ENCODE results near the gene ADAMTS4.

ADAMTS4 gene

DNA sequence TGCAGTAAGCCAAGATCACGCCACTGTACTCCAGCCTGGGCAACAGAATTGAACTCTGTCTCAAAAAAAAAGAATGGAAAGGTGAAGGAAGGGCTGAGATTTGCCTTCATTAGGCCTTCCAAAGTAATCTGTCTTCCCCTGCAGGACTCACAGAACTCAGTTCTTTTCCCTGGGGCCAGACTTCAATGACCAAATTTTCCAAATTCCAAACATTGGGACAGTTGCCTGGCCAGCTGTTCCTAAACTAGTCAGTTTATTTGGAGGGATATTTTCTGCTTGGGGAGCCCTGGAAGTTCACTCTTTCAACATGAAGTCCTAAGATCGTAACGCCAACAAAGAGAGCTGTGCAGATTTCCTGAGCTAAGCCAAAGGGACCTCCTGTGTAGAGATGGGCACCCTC is 61.0 kb downstream of the ADAMTS4 start:
- DNase-seq: no peak

All from effector CD4-positive, alpha-beta T cell (primary cell).